Suppressor macrophage treated with lipopolysaccharide for 4 hours (primary cell): ENCODE measurements around the gene PSG5.
"Not testable (repeated sequence)": the region's sequence is repeated elsewhere in the genome, so short reads cannot be mapped to it uniquely, and the experiment has no call there.

Source experiments
- DNase-seq: peaks from one replicate; pipeline ENCODE4 v3.0.0-alpha.2; 2020

The PSG5 gene

DNA sequence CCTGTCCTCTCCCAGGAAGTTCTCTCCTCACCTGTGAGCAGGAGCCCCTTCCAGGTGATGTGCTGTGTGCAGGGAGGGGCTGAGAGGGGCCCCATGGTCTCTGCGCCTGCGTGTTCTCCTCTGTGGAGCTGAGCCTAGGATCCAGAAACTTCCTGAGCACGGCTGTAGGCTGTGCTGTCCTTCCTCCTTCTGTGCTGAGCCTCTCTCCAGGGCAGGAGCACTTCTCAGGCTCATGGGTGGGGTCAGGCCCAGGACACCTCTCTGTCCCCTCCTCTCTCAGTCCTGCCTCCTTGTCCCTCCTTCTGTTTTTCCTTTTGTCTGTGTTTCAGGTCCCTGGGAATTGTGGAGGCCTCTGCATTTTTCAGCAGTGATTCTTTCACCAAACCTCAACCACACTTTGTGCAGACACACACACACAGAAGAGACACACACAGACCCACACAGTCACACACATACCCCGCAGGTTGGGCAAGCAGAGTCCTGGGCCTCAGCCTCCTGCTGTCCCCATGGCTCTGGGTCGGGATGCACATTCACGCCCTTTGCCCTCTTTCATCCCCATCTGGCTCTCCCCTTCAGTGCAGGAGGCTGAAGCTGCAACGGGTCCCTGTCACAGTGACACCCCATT, at the start of gene PSG5:
TSS of gene PSG5 (minus strand) at position 226 of the 625 bp plus-strand sequence. CDS start at position 95, 131 bp downstream.
- not testable (repeated sequence) for DNase-seq

DNA sequence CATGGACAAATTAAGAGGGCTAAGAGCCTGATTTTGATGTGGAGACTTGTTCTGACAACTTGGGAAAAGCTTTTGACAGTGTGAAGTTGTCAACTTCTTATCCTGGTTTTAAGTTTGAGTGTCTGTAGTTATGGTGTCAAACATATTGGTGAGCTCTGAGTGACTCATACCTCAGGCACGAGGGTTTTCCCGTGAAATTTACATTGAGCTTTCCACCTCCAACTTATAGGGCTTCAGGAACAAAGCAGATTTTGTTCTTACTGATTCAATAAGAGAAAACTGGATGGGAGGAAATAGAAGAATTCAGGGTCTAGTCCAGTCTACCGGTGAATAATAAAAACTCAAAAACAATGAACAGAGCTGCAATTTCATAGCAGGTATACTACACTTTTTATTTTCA, 49.4 kb upstream of the PSG5 start:
- DNase-seq: not testable (repeated sequence)

DNA sequence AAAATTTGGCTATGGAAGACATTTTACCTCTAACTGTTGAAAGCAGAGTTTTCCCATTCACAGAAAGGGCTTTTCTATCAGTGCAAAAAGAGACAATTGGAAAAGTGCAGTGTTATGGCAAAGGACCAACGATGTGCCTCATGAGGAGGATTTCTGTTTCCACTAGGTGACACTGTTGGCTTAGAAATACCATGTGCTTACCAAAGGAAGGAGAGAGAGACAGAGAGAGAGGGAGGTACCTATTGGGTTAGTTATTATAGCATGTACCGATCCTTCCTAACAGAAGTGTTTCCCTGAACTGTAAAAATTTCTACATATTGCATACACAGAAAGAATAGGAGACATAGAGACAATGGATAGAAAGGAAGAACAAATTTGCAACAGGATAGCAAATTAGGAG, 43.0 kb upstream of the PSG5 start:
- no peak for DNase-seq

DNA sequence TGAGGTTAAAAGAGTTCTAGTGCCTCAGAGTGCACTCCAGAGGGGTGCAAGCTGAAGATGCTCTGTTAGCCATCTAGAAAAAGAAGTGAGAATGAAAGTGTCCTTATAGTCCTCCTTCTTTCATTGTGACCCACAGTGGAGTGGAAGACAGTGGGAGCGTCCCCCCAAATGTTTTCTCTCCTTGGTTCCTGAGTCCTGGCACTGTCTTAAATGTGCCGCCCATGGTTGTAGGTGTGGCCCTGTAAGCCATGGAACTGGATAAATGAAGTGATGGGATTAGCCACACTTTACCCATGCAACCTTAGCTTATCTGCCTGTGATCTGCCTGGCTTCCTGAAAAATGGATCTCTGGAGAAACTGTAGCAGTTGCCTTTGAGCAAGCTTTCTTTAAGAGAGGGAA, 42.4 kb upstream of the PSG5 start:
- not testable (repeated sequence) for DNase-seq

DNA sequence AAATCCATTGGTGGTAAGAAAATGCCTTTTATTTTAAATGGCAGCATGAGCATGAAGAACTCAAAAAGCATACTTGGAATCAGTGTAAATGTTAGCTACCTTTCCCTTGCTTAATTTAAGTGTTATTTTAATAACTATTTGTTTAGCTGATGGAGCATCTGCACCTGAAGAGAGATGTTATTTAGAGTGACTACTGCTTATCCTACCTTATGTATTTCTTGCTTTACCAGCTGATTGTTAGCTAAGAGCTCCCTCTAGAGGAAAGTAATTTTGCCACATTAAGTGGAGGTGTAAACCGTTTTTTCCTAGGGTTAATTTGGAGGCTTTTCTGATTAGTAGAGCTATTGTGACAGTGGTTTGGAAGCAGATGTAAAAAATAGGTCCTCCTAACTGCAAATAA, 40.6 kb upstream of the PSG5 start:
- DNase-seq: not testable (repeated sequence)

DNA sequence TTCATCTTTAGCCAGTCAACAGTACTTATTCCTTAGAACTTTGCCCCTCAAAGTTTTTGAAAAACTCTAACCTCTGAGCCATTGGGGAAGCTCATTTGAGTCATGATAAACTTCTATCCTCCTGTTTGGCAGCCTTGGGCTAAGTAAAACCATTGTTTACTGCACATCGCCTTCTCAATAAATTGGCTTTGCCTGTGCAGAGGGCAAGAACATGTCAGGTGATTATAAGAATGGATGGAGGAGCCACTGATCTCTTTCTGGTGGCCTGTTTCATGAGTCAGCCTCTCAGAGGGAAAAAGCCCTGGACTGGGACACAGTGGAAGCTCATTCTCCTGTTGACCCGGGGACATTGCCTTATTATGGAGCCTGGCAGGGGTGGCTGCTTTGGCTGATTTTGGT, 38.5 kb upstream of the PSG5 start:
- DNase-seq: no peak

DNA sequence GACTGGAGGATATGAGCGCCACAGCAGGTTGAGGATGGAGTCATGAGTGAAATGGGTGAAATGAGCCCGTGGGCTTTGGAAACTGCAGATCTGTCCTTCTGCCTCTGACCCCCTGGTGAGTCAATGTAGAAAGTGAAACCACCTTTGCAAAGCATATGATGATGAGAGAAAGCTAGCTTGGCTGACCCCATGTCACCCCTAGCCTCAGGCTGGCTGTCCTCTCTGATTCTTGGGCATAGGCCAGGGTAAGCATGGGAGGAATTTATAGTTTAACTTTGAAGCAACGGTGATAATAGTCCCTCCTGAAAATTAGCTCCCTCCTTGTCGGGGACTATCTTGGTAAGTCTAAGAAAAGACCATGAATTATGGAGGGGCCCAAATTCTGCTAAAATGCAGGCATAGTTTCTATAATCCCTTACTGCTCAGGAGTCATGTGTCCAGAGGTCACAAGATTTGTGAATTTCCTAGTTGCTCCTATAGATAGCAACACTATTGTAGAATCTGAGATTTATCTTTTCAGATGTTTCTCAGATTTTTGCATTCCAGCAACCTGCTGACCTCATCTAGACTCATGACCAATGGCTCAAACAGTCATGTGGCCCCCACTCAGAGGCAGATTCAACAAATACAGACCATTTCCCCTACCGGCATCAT, 38.0 kb upstream of the PSG5 start:
- peak; percentile 0 for DNase-seq

DNA sequence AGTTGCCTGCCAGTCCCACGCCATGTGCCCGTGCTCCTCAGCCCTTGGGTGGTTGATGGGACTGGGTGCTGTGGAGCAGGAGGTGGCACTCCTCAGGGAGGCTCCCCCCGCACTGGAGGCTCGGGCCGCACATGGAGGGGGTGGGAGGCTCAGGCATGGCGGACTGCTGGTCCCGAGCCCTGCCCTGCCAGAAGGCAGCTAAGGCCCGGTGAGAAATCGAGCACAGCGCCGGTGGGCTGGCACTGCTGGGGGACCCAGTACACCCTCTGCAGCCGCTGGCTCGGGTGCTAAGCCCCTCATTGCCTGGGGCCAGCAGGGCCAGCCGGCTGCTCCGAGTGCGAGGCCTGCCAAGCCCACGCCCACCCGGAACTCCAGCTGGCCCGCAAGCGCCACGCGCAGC, 35.6 kb upstream of the PSG5 start:
- not testable (repeated sequence) for DNase-seq

DNA sequence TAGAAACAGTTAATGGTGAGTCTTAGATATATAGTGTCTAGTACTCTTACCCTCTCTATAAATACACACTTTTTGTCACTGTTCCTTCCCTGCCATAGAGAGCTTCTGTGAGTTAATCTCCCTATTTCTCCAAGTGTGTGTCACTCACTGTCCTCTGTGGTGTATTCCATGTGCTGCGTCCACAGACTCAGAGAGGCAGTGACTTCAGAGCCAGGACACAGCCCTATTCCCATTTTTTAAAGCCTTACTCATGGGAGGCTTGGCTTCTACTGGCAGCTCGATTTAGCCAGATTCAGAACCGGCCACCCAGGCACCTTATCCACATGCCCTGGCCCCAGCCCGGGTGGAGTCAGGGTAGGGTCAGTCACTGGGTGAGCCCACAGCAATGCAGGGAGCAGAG, 32.8 kb upstream of the PSG5 start:
- not testable (repeated sequence) for DNase-seq

DNA sequence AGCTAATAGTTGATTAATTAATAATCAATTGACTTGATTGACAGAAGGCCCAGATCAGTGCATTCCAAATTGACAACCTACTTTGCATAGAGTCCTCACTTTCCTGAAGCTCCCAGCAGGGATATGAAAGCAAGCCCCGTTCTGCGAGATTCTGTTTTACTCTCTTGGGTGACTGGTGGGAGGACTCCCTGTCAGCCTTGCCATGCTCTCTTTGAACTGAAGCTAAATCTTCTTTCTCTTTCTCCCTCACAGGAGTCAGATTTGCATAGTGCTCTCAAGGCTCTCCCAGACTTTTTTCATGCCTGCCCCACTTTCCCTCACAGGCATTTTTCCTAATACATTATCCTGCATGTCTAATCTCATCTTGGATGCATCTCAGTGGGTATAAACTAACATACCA, 29.5 kb upstream of the PSG5 start:
- not testable (repeated sequence) for DNase-seq

DNA sequence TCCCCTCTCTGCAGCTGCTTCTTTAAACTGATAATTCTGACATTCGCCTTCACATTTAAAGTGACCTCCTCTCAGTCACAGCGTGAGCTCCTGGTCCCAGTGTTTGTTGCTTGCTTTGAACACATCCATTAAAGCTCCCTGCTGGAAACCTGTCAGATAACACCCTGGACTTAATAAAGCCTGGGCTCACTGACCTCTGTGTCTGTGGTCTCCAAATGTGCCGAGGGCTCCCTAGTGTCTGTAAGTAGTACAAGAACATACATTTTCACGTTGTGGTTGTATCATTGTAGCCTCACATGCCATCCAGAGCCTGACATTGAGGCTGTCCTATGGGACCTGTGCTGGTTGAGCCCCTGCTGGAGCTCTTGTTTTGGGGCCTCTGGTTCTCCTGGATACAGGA, 21.7 kb upstream of the PSG5 start:
- DNase-seq: no peak

DNA sequence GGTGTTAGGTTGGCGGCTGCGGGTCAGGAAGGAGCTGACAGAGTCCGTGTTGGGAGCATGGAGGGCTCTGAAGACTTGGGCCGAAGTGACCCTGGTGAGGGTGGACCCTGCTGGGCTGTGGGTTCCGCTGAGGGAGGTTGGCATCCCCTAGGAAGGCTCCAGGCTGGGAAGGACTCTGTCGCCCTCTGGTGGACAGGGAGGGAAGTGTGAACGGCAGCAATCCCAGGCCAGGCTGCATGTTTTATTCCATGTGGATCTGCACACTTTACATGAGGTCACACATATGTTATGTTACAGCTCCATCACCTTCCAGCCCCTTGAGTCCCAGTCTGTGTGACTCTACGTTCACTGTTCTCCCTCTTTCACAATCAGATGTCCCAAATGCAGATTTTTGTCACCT, 20.8 kb upstream of the PSG5 start:
- DNase-seq: not testable (repeated sequence)

DNA sequence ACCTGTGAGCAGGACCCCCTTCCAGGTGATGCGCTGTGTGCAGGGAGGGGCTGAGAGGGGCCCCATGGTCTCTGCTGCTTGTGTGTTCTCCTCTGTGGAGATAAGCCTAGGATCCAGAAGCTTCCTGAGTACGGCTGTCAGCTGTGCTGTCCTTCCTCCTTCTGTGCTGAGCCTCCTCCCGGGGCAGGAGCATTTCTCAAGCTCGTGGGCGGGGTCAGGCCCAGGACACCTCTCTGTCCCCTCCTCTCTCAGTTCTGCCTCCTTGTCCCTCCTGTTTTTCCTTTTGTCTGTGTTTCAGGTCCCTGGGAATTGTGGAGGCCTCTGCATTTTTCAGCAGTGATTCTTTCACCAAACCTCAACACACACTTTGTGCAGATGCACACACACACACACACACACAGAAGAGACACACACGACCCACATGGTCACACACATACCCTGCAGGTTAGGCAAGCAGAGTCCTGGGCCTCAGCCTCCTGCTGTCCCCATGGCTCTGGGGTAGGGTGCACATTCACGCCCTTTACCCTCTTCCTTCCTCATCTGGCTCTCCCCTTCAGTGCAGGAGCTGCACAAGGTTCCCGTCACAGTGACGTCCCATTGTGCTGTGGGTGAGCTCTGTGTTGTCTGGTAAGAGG, 19.3 kb upstream of the PSG5 start, which contains the start of gene PSG4:
TSS of gene PSG4 (minus strand) at position 168 of the 635 bp plus-strand sequence. CDS start at position 66, 102 bp downstream.
- DNase-seq: not testable (repeated sequence)

DNA sequence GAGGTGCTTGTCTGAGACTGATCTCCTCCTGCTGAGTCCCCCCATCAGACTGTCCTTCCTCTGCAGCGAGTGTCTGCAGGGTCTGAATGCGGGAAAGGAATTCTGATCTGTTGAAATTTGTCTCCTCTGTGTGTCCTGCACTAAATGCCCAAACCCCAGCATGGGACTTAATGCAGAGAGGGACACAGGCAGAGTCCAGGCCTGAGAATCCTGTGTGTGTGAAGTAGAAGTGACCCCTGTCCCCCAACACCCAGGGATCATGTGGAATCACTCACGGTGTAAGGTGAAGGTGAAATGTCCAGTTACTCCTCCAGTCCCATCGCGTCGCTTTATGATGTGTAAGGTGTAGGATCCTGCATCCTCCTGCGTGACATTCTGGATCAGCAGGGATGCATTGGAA, 17.3 kb upstream of the PSG5 start:
- not testable (repeated sequence) for DNase-seq

DNA sequence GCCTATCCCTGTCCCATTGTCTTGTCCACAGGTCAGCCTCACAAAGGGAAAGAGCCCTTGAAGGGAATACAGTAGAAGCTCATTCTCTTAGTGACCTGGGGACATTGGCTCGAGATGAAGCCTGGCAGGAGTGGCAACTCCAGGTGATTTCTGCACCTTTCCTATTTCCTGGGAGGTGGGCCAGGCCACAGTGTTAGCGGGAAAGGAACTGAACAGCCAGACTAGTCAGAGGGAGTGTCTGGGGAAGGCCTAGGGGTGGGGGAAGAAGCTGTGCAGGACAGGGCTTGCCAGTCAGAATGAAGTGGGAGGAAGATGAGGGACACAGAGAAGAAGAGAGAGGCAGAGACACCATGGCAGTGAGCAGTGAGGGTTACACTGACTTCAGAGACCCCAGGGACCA, 15.6 kb upstream of the PSG5 start:
- not testable (repeated sequence) for DNase-seq

DNA sequence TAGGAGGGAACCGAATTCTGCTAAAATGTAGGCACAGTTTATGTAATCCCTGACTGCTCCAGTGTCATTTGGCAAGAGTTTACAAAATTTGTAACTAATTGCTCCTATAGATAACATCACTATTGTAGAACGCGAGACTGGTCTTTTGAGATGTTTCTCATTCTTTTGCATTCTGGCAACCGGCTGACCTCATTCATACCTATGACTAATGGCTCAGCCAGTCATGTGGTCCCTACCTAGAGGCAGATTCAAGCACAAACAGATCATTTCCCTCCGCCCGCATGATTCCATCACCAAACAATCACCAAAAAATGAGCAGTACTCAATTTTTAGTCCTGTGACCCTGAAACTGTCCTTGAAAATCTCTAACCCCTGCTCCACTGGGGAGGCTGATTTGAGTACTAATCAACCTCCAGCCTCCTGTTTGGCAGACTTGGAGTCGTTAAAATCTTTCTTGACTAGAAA, 15.0 kb upstream of the PSG5 start:
- not testable (repeated sequence) for DNase-seq

DNA sequence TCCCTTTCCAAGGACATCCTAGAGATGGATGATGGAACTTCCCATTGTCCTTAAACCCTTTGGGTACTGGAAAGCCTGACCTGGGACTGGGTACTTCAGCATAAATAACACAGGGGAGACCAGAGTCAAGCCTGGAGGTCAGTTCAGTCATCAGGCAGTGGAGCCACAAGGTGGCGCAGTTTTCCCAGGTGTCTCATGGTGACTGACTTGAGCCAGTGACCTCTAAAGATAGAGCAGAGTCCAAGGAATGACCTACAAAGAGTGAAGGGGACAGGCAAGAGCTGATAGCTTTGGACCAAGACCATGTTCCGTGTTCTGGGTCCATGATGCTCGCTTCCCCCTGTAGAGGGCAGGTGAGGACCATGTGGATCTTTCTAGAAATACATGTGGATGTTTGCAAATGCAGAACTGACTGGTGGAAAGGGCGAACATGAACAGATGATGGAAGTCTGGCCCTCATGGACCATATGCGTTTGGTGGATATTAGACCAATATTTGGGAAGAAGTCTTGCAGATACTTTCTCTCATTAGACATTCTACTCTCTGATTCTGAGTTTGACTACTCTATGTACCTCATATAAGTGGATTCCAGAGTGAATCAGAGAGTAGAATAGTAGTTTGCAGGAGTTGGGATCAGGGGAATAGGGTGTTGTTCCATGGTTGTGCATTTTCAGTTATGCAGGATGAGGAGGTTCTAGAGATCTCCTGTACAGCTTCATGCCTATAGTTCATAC, 12.5 kb upstream of the PSG5 start:
- not testable (repeated sequence) for DNase-seq

DNA sequence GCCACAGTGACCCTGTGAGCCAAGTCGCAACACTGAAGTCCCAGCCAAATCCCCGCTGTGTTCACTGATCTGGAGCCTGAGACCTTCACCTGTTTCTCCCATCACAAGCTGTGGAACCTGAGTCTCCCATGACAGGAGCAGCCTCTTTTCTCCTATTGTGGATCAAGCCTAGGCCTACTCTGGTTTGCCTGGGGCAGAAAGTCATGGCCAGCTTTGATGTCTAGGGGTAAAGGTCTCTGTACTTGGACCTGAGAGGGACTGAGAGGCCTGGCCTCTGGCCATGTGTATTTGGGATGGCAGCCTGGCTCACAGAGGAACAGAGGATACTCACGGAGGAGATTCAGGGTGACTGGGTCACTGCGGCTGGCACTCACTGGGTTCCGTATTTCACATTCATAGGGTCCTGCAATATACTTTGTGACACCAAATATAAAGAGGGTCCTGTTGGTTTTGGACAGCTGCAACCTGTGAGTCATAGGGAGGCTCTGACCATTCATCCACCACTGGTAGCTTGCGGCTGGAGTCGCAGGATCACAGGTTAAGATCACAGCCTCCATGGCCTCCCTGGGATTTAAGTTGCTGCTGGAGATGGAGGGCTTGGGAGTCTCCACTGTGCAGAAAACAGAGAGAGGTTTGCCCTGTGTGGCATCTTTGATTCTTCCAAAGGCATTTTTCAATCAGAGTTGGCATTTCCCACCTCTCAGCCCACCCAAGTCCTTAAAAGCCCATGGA, 11.5 kb upstream of the PSG5 start:
- DNase-seq: not testable (repeated sequence)

DNA sequence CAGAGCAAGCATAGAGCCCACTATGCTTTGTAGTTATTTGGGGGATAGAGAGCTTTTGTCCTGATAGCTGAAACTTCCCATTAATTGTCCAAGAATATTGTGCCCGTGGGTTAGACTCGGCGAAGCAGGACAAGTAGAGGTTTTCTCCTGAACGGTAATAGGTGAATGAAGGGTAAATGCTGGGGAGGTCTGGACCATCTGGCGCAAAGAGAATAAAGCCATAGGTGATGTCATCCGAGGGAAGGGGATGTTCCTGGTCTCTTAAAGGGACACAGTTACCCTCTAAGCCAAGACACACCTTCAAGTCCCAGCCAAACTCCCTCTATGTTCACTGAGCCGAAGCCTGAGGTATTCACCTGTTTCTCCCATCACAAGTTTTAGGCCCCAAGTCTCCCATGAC, 8.1 kb upstream of the PSG5 start:
- DNase-seq: not testable (repeated sequence)

DNA sequence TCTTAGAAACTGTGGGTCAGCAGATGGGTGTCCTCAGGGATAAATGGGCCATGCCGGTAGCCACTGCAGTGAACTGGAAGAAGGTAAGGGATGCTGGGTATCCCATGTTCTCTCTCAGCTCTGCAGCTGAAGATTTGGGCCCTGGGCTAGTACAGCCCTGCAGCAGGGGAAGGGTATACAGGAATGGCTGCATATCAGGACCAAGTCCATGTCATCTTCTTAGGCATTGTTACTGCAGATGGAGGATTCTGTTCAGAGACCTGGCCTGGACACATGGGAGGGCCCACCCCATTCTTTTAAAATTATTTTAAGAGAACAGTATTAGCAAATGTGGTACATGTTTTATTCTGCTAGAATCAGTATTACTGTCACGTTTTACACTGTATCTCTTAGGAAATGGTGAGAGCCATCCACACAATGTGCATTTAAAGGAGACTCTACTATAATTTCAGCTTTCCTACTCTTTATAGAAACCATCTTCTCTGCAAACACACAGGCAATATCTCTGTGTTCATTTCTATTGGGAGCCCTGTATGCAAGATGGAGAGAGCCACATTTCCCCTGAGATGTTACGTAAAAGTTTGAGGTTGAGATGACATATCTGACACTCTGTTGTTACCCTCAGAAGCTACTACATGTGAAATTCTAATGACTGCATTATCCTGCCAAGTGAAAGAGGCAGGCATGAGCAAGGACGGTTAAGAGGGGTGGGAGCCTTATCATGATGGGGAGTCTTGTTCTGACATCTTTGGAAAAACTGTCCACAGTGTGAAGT, 6.2 kb upstream of the PSG5 start:
- not testable (repeated sequence) for DNase-seq

DNA sequence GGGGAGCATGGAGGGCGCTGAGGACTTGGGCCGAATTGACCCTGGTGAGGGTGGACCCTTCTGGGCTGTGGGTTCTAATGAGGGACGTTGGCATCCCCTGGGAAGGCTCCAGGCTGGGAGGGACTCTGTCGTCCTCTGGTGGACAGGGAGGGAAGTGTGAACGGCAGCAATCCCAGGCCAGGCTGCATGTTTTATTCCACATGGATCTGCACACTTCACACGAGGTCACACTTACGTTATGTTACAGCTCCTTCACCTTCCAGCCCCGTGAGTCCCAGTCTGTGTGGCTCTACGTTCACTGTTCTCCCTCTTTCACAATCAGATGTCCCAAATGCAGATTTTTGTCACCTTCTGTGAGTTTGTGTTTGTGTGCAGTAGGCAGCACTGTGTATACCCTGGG, 1.8 kb upstream of the PSG5 start:
- DNase-seq: not testable (repeated sequence)
